Mesendoderm (in vitro differentiated cells): ENCODE results near the gene NRF1.
"Not testable (repeated sequence)": the region's sequence is repeated elsewhere in the genome, so short reads cannot be mapped to it uniquely, and the experiment has no call there.

Experiments
- DNase-seq: peaks from one replicate; pipeline ENCODE4 v3.0.0; 2013
- H2AK5ac ChIP-seq: 2 replicates; pipeline ENCODE4 v1.6.1; 2013; ENCODE audit warnings: low read length, inconsistent platforms
- H2BK120ac ChIP-seq: 2 replicates; pipeline ENCODE4 v1.6.1; 2013; ENCODE audit warnings: low read depth, mild to moderate bottlenecking, low read length, moderate library complexity, mixed read lengths
- H2BK15ac ChIP-seq: replicated peaks from 2 replicates; pipeline ENCODE4 v1.6.1; 2013; ENCODE audit warnings: low read depth, mild to moderate bottlenecking, moderate library complexity
- H2BK5ac ChIP-seq: 2 replicates; pipeline ENCODE4 v1.6.1; 2013; ENCODE audit warnings: low read length, inconsistent platforms
- H3K18ac ChIP-seq: 2 replicates; pipeline ENCODE4 v1.6.1; 2013; ENCODE audit warnings: mild to moderate bottlenecking, low read length, mixed read lengths
- H3K23ac ChIP-seq: one replicate; pipeline ENCODE4 v1.6.1; 2013; ENCODE audit warnings: low read length
- H3K27ac ChIP-seq: 2 replicates; pipeline ENCODE4 v1.5.1; 2013; ENCODE audit warnings: low read depth, mild to moderate bottlenecking, inconsistent platforms, low read length, moderate library complexity
- H3K27me3 ChIP-seq: 2 replicates; pipeline ENCODE4 v1.6.1; 2013; ENCODE audit warnings: low read length, control low read depth, mild to moderate bottlenecking, inconsistent platforms; ENCODE audit not compliant: insufficient read depth, poor library complexity
- H3K36me3 ChIP-seq: 2 replicates; pipeline ENCODE4 v1.6.1; 2013; ENCODE audit warnings: low read length, inconsistent platforms; ENCODE audit not compliant: control insufficient read depth, insufficient read depth
- H3K4ac ChIP-seq: one replicate; pipeline ENCODE4 v1.6.1; 2013; ENCODE audit warnings: low read depth, mild to moderate bottlenecking, low read length, moderate library complexity
- H3K4me1 ChIP-seq: 2 replicates; pipeline ENCODE4 v1.6.1; 2013; ENCODE audit warnings: low read depth, low read length, inconsistent platforms; ENCODE audit not compliant: control insufficient read depth
- H3K4me2 ChIP-seq: 2 replicates; pipeline ENCODE4 v1.6.1; 2013; ENCODE audit warnings: low read length
- H3K4me3 ChIP-seq: 2 replicates; pipeline ENCODE4 v1.5.1; 2013; ENCODE audit warnings: mild to moderate bottlenecking, low read length
- H3K56ac ChIP-seq: one replicate; pipeline ENCODE4 v1.6.1; 2013; ENCODE audit warnings: low read length
- H3K79me1 ChIP-seq: 2 replicates; pipeline ENCODE4 v1.6.1; 2013; ENCODE audit warnings: low read length, inconsistent platforms
- H3K79me2 ChIP-seq: 2 replicates; pipeline ENCODE4 v1.6.1; 2013; ENCODE audit warnings: mild to moderate bottlenecking, low read length; ENCODE audit not compliant: control insufficient read depth, insufficient read depth
- H3K9ac ChIP-seq: 2 replicates; pipeline ENCODE4 v1.6.1; 2013; ENCODE audit warnings: low read length, inconsistent platforms
- H4K5ac ChIP-seq: one replicate; pipeline ENCODE4 v1.6.1; 2013; ENCODE audit warnings: low read length
- H4K8ac ChIP-seq: one replicate; pipeline ENCODE4 v1.6.1; 2013; ENCODE audit warnings: low read depth, mild to moderate bottlenecking, control low read depth, low read length, moderate library complexity
- WGBS: extraction: QIAGEN DNeasy Blood & Tissue Kit; methylation state at CpG from one replicate; pipeline ENCODE4 v1.1.7; 2013; ENCODE audit warnings: low lambda C conversion rate, missing lambda C conversion rate; ENCODE audit not compliant: insufficient coverage; ENCODE audit errors: extremely low coverage; 5-methylcytosine and 5-hydroxymethylcytosine counted together

Gene NRF1

GRCh38 chr7:129578829-129579228 is 32.7 kb upstream of the NRF1 start:
- WGBS = no CpG with 5 or more reads among the region's 12 CpGs
- H3K79me2 ChIP-seq = no peaks in the 10 kb centered on the region
- H2BK120ac ChIP-seq = no peak overlapping the region
- no peak overlapping the region for H2BK5ac ChIP-seq
- no peaks in the 10 kb centered on the region for H3K79me1 ChIP-seq
- H3K56ac ChIP-seq = no peak overlapping the region
- no peaks in the 10 kb centered on the region for H3K36me3 ChIP-seq
- no peak overlapping the region for H3K23ac ChIP-seq
- no peak for DNase-seq
- H3K4me1 ChIP-seq = no peaks in the 10 kb centered on the region
- no peaks in the 10 kb centered on the region for H3K27me3 ChIP-seq
- H4K8ac ChIP-seq = no peak overlapping the region
- H3K4me3 ChIP-seq = no peak overlapping the region
- H4K5ac ChIP-seq = no peak overlapping the region
- H2AK5ac ChIP-seq = no peak overlapping the region
- no peak overlapping the region for H2BK15ac ChIP-seq
- H3K9ac ChIP-seq = no peak overlapping the region
- no peak overlapping the region for H3K18ac ChIP-seq
- H3K4ac ChIP-seq = no peak overlapping the region
- no peak overlapping the region for H3K4me2 ChIP-seq
- H3K27ac ChIP-seq = no peak overlapping the region

DNA sequence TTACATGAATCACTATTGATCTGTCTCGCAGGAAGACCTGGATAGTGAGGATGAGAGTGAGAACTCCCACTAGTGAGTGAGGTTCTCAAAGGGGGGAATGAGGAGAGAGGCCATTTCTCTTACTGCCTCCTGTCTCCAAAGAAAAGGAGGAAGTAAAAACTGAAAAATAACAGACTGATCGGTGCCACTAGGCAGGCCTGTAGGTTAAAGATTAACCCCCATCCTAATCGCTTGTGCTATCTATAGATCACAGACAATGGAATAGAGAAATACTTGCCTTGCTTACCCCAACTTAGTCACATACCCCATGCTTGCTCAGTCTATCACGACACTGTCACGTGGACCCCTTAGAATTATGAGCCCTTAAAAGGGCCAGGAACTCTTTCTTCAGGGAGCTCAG is 25.3 kb upstream of the NRF1 start:
- H3K4me3 ChIP-seq, H3K79me1 ChIP-seq, H3K4me2 ChIP-seq, H3K79me2 ChIP-seq, H3K9ac ChIP-seq, DNase-seq, H4K8ac ChIP-seq, H2AK5ac ChIP-seq, H2BK15ac ChIP-seq, H3K27ac ChIP-seq, H2BK5ac ChIP-seq, H3K36me3 ChIP-seq, H3K23ac ChIP-seq, H3K27me3 ChIP-seq, H4K5ac ChIP-seq, H3K4ac ChIP-seq, H3K56ac ChIP-seq, H3K18ac ChIP-seq, H3K4me1 ChIP-seq, H2BK120ac ChIP-seq: not testable (repeated sequence)
- no CpG with 5 or more reads among the region's 5 CpGs for WGBS

GRCh38 chr7:129588268-129588667 is 23.3 kb upstream of the NRF1 start:
- Histone ChIP-seq H3K36me3 (no peaks in the 10 kb centered on the region), H3K4me1 (no peaks in the 10 kb centered on the region), H3K4ac (no peak overlapping the region), H2AK5ac (no peak overlapping the region), H3K9ac (no peak overlapping the region), H3K79me2 (no peaks in the 10 kb centered on the region), H2BK120ac (no peak overlapping the region), H3K27me3 (peaks cover 1% of the 10 kb centered on the region), H4K8ac (no peak overlapping the region), H2BK15ac (no peak overlapping the region), H3K4me3 (no peak overlapping the region), H4K5ac (no peak overlapping the region), H3K79me1 (no peaks in the 10 kb centered on the region), H2BK5ac (no peak overlapping the region), H3K4me2 (no peak overlapping the region), H3K56ac (no peak overlapping the region), H3K27ac (no peak overlapping the region), H3K23ac (no peak overlapping the region), H3K18ac (no peak overlapping the region)
- DNase-seq = no peak

DNA sequence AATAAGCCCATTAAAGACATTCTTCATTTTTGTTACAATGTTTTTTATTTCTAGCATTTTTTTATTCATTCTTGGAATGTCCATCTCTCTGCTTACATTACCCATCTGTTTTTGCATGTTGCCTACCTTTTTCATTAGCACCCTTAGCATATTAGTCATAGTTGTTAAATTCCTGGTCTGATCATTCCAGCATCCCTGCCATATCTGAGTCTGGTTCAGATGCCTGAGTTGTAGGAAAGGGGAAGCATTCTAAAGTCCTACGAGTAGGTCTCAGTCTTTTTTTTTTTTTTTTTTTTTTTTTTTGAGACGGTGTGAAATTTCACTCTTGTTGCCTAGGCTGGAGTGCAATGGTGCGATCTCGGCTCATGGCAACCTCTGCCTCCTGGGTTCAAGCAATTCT is 19.7 kb upstream of the NRF1 start:
- no peak for DNase-seq
- Histone ChIP-seq H3K9ac (no peak overlapping the region), H3K4ac (no peak overlapping the region), H3K4me2 (no peak overlapping the region), H2BK15ac (no peak overlapping the region), H2BK120ac (no peak overlapping the region), H3K79me2 (no peaks in the 10 kb centered on the region), H3K36me3 (no peaks in the 10 kb centered on the region), H2AK5ac (no peak overlapping the region), H4K5ac (no peak overlapping the region), H4K8ac (no peak overlapping the region), H3K18ac (no peak overlapping the region), H3K56ac (no peak overlapping the region), H3K27me3 (no peaks in the 10 kb centered on the region), H3K79me1 (no peaks in the 10 kb centered on the region), H3K23ac (no peak overlapping the region), H3K27ac (no peak overlapping the region), H3K4me3 (no peak overlapping the region), H2BK5ac (no peak overlapping the region), H3K4me1 (no peaks in the 10 kb centered on the region)
- no CpG with 5 or more reads among the region's 4 CpGs for WGBS

DNA sequence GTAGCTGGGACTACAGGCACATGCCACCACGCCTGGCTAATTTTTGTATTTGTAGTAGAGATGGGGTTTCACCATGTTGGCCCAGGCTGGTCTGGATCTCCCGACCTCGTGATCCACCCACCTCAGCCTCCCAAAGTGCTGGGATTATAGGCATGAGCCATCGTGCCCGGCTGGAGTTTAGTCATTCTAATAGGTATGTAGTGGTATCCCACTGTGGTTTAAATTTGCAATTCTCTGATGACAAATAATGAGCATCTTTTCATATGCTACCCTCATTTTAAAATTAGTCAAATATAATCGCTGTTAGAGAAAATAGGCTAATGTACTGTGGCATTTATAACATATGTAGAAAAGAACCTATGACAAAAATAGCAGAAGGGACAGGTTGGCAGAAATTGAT is 15.1 kb upstream of the NRF1 start:
- not testable (repeated sequence) for H4K5ac ChIP-seq, H3K4me3 ChIP-seq, H2BK120ac ChIP-seq, H3K56ac ChIP-seq, H3K79me2 ChIP-seq, H3K4me2 ChIP-seq, H2BK15ac ChIP-seq, H4K8ac ChIP-seq, H3K27me3 ChIP-seq, H2AK5ac ChIP-seq, H3K9ac ChIP-seq, H3K27ac ChIP-seq, H3K4ac ChIP-seq, H3K23ac ChIP-seq, H3K79me1 ChIP-seq, H2BK5ac ChIP-seq, H3K4me1 ChIP-seq, DNase-seq, H3K36me3 ChIP-seq, H3K18ac ChIP-seq
- no CpG with 5 or more reads among the region's 6 CpGs for WGBS

- Histone ChIP-seq H4K5ac (no peak overlapping the region), H3K23ac (no peak overlapping the region), H4K8ac (no peak overlapping the region), H2BK120ac (no peak overlapping the region), H2BK15ac (no peak overlapping the region), H3K4me2 (no peak overlapping the region), H2AK5ac (no peak overlapping the region), H3K18ac (no peak overlapping the region), H3K27ac (no peak overlapping the region), H3K79me2 (no peaks in the 10 kb centered on the region), H3K4me1 (no peaks in the 10 kb centered on the region), H3K9ac (no peak overlapping the region), H3K27me3 (no peaks in the 10 kb centered on the region), H2BK5ac (no peak overlapping the region), H3K79me1 (no peaks in the 10 kb centered on the region), H3K56ac (no peak overlapping the region), H3K36me3 (no peaks in the 10 kb centered on the region), H3K4ac (no peak overlapping the region), H3K4me3 (no peak overlapping the region)
- no peak for DNase-seq
Measured at GRCh38 chr7:129597672-129598071, 13.8 kb upstream of the NRF1 start.
